ENCODE results near the gene ABCC1.
"Not testable (repeated sequence)": the region's sequence is repeated elsewhere in the genome, so short reads cannot be mapped to it uniquely, and the experiment has no call there.

Gene ABCC1

DNA sequence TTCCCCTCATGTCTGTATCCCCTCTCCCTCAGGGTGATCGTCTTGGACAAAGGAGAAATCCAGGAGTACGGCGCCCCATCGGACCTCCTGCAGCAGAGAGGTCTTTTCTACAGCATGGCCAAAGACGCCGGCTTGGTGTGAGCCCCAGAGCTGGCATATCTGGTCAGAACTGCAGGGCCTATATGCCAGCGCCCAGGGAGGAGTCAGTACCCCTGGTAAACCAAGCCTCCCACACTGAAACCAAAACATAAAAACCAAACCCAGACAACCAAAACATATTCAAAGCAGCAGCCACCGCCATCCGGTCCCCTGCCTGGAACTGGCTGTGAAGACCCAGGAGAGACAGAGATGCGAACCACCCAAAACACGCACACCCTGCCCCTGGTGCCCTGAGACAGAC lies 191.7 kb downstream of the ABCC1 start:
- no peak overlapping the region for H3K4me3 ChIP-seq (ENCODE audit: low read length)
- peaks cover 16% of the 10 kb centered on the region for H3K36me3 ChIP-seq (ENCODE audit: control insufficient read depth, insufficient read depth, low read length)
- H3K27ac ChIP-seq (ENCODE audit: low read depth, low read length) = no peak overlapping the region
- no peaks in the 10 kb centered on the region for H3K27me3 ChIP-seq (ENCODE audit: control insufficient read depth, insufficient read depth, low read length)
- no peak overlapping the region for H3K9ac ChIP-seq (ENCODE audit: low read length)
- no peaks in the 10 kb centered on the region for H3K4me1 ChIP-seq (ENCODE audit: control insufficient read depth, insufficient read depth, low read length)

DNA sequence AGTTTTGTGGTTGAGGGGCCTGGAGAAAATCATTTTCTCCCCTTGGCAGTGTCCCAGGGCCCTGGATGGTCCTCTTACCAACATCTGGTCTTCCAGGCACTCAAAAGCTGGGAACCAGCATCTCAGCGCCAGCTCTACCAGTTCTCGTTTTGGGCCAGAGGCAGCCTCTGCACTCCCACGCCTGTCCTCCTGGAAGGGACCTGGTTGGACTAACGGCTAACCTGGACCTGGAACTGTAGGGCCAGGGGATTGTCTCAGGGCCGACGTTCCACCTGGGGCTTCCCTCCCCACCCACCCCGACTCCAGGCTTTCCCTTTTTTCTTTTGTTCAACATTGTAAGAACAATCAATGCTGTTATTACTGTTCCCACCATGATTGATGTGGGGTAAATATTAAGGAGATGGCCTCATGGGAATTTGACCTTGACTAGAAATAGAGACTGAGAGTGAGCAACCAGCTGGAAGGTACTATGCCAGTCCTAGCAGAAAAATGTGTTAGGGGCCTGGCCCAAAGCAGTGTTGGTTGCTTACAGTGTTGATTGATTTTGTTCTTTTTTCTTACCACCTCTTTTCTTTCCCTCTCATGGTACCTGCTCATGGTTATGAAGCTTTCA lies 192.5 kb downstream of the ABCC1 start:
- Histone ChIP-seq H3K27ac (ENCODE audit: low read depth, low read length) (no peak overlapping the region), H3K9ac (ENCODE audit: low read length) (no peak overlapping the region), H3K4me3 (ENCODE audit: low read length) (no peak overlapping the region), H3K36me3 (ENCODE audit: control insufficient read depth, insufficient read depth, low read length) (peaks cover 8% of the 10 kb centered on the region), H3K4me1 (ENCODE audit: control insufficient read depth, insufficient read depth, low read length) (no peaks in the 10 kb centered on the region), H3K27me3 (ENCODE audit: control insufficient read depth, insufficient read depth, low read length) (no peaks in the 10 kb centered on the region)

DNA sequence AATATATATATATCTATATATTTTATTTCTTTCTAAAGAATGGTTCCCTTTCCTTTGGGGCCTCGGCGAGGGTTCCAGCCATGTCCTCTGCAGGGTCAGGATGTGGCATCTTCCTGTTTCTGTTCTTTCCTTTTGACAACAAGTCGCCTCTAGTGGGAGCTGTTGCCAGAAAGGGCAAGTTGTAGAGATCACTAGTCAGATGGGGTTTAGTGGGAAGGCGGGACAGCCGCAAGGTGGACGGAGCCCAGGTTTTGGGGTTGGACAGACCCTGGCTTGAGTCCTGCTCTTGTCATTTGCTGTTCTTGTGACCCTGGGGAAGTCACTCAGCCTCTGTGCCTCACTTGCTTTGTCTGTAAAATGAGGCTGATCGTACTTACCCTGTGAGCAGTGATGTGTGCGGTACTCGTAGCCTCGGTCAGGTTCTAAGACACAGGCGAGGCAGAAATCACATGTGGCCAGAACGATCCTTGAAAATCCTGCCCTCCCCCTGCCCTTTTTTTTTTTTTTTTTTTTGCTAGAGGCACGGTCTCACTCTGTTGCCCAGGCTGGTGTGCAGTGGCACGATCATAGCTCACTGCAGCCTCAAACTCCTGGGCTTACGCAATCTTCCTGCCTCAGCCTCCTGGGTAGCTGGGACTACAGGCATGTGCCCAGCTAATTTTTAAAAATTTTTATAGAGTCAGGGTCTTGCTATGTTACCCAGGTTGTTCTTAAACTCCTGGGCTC lies 193.8 kb downstream of the ABCC1 start:
- Histone ChIP-seq H3K36me3 (ENCODE audit: control insufficient read depth, insufficient read depth, low read length) (peaks cover 5% of the 10 kb centered on the region), H3K4me1 (ENCODE audit: control insufficient read depth, insufficient read depth, low read length) (no peaks in the 10 kb centered on the region), H3K27ac (ENCODE audit: low read depth, low read length) (no peak overlapping the region), H3K9ac (ENCODE audit: low read length) (no peak overlapping the region), H3K27me3 (ENCODE audit: control insufficient read depth, insufficient read depth, low read length) (no peaks in the 10 kb centered on the region), H3K4me3 (ENCODE audit: low read length) (no peak overlapping the region)

DNA sequence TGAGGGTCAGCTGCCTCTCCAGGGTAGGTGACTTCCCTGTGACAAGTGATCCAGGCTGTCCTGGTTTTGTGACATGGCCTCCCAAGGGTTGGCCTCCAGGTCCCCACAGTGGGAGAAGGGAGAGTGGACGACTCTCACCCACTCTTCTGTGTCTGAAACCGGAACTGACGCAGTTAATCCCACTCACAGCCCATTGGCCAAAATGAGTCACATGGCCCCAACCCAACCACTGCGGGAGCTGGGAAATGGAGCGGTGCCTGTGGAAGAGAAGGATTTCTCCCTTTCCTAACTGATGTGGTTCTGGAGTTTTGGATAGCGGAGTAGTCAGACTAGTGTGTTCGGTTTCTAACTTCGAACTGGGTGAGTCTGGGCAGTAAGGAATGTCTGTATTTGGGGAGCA lies 194.5 kb downstream of the ABCC1 start:
- no peaks in the 10 kb centered on the region for H3K36me3 ChIP-seq (ENCODE audit: control insufficient read depth, insufficient read depth, low read length)
- H3K9ac ChIP-seq (ENCODE audit: low read length) = no peak overlapping the region
- no peak overlapping the region for H3K4me3 ChIP-seq (ENCODE audit: low read length)
- H3K4me1 ChIP-seq (ENCODE audit: control insufficient read depth, insufficient read depth, low read length) = peaks cover 3% of the 10 kb centered on the region
- no peaks in the 10 kb centered on the region for H3K27me3 ChIP-seq (ENCODE audit: control insufficient read depth, insufficient read depth, low read length)
- no peak overlapping the region for H3K27ac ChIP-seq (ENCODE audit: low read depth, low read length)

DNA sequence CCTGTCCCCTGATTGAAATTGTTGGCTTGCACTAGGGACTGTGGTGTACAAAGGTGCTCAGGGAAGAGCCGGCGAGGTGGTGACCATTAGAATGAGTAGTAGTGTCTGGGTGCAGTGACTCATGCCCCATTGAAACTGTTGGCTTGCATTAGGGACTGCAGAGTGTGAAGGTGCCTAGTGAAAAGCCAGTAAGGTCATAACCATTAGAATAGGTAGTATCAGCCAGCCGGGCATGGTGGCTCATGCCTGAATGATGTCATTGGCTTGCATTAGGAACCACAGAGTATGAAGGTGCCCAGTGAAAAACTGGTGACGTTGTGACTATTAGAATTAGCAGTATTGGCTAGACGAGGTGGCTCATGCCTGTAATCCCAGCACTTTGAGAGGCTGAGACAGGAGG lies 195.0 kb downstream of the ABCC1 start:
- Histone ChIP-seq H3K4me1 (ENCODE audit: control insufficient read depth, insufficient read depth, low read length) (peaks cover 7% of the 10 kb centered on the region), H3K27me3 (ENCODE audit: control insufficient read depth, insufficient read depth, low read length) (no peaks in the 10 kb centered on the region), H3K4me3 (ENCODE audit: low read length) (no peak overlapping the region), H3K36me3 (ENCODE audit: control insufficient read depth, insufficient read depth, low read length) (no peaks in the 10 kb centered on the region), H3K27ac (ENCODE audit: low read depth, low read length) (no peak overlapping the region), H3K9ac (ENCODE audit: low read length) (no peak overlapping the region)

DNA sequence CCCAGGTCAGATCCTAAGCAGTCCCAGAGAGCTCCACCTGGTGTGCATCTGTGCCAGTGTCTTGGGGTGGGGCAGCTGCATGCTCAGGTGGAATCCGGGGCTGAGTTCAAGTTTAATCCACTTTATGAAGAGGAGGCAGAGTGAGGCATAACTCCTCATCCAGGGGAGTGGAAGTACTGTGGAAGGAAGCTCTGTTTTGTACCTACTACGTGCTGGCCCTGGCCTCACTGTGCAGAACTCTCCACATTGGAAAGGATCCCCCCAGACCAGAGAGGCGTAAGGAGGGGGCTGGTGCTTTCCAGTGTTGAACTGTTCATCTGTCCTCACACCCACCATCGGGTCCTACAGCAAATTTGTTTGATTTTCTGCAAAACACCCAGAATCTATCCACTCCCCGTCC lies 195.9 kb downstream of the ABCC1 start:
- Histone ChIP-seq H3K36me3 (ENCODE audit: control insufficient read depth, insufficient read depth, low read length) (no peaks in the 10 kb centered on the region), H3K4me1 (ENCODE audit: control insufficient read depth, insufficient read depth, low read length) (peaks cover 12% of the 10 kb centered on the region), H3K27ac (ENCODE audit: low read depth, low read length) (no peak overlapping the region), H3K27me3 (ENCODE audit: control insufficient read depth, insufficient read depth, low read length) (no peaks in the 10 kb centered on the region), H3K9ac (ENCODE audit: low read length) (no peak overlapping the region), H3K4me3 (ENCODE audit: low read length) (no peak overlapping the region)

DNA sequence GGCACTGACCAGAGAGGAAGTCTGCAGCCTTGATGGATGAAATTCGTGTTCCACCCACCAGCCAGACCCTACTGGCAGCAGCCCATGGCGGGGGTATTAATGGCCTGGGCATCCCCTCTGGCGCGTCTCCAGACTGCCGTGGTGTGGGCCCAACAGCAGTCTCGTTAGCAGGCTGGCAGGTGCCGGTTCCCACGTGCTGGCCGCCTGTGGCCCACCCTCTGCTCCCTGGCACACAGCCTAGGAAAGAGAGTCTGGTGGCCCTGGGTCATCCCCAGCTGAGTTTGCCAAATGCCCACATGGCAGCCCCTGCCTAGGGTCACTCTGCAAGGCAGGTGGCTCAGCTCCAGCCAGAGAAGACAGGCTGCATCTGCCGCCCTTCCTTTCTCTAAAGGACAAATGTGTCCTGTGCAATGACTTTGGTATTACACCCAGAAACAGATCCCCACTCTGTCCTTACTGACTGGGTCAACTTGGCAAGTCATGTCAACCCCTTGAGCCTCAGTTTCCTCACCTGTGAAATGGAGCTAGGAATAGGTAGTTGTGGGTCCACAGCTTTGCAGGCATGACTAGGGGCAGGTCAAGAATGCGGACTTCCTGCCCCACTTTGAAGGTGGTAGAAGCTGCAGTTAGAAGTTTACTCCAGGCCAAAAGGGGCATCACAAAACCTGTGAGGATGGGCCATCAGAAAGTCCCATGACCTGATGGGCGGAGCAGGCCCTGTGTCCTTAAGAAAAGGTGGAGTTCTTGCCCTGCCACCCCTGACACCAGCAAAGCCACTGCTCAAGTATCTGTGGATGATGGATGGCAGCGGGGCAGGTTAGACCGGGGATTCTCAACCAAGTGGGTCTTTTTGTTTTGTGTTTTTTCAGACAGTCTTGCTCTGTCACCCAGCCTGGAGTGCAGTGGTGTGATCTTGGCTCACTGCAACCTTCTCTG lies 197.2 kb downstream of the ABCC1 start:
- no peak overlapping the region for H3K27ac ChIP-seq (ENCODE audit: low read depth, low read length)
- H3K27me3 ChIP-seq (ENCODE audit: control insufficient read depth, insufficient read depth, low read length) = no peaks in the 10 kb centered on the region
- no peak overlapping the region for H3K9ac ChIP-seq (ENCODE audit: low read length)
- H3K4me1 ChIP-seq (ENCODE audit: control insufficient read depth, insufficient read depth, low read length) = peaks cover 24% of the 10 kb centered on the region
- H3K36me3 ChIP-seq (ENCODE audit: control insufficient read depth, insufficient read depth, low read length) = no peaks in the 10 kb centered on the region
- H3K4me3 ChIP-seq (ENCODE audit: low read length) = no peak overlapping the region

DNA sequence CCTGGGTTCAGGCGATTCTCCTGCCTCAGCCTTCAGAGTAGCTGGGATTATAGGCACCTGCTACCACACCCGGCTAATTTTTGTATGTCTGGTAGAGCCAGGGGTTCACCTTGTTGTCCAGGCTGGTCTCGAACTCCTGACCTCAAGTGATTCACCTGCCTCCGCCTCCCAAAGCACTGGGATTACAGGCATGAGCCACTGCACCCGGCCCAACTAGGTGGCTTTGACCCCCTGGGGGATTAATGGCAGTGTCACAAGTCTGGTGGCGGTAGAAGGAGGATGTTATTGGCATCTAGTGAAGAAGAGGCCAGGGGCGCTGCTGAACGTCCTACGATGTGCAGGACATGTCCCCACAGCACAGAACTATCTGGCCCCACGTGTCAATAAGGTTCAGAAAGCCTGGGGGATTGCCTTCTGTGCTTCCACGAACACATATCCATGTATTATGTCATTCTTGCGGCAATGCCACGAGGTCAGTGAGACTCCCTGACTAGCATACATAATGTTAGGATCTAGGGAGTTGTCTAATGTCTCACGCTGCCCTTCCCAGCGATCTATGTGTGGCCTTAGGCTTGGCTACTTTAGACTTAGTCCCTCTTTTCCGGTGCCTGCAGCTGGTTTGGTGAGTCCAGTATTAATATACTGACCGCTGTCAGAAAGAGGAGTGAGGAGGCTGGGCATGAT lies 198.0 kb downstream of the ABCC1 start:
- Histone ChIP-seq H3K4me3 (ENCODE audit: low read length) (no peak overlapping the region), H3K36me3 (ENCODE audit: control insufficient read depth, insufficient read depth, low read length) (no peaks in the 10 kb centered on the region), H3K4me1 (ENCODE audit: control insufficient read depth, insufficient read depth, low read length) (peaks cover 24% of the 10 kb centered on the region), H3K27me3 (ENCODE audit: control insufficient read depth, insufficient read depth, low read length) (no peaks in the 10 kb centered on the region), H3K27ac (ENCODE audit: low read depth, low read length) (no peak overlapping the region), H3K9ac (ENCODE audit: low read length) (no peak overlapping the region)

DNA sequence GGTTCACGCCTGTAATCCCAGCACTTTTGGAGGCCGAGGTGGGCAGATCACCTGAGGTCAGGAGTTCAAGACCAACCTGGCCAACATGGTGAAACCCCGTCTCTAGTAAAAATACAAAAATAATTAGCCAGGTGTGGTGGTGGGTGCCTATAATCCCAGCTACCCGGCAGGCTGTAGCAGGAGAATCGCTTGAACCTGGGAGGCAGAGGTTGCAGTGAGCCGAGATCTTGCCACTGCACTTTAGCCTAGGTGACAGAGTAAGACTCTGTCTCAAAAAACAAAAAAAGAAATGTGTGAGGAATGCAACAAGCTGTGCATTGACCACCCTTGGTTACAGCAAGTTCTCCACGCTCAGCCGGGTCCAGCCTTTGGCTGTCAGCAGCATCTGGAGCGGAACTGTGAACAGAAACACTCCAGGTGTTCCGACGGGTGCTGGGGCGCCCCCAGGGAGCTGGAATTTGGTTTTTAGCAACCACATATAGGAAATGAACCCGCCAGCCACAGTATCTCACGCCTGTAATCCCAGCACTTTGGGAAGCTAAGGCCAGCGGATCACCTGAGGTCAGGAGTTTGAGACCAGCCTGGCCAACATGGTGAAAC lies 198.7 kb downstream of the ABCC1 start:
- H3K4me1 ChIP-seq (ENCODE audit: control insufficient read depth, insufficient read depth, low read length) = peaks cover 24% of the 10 kb centered on the region
- not testable (repeated sequence) for H3K27me3 ChIP-seq (ENCODE audit: control insufficient read depth, insufficient read depth, low read length); H3K9ac ChIP-seq (ENCODE audit: low read length); H3K4me3 ChIP-seq (ENCODE audit: low read length); H3K27ac ChIP-seq (ENCODE audit: low read depth, low read length); H3K36me3 ChIP-seq (ENCODE audit: control insufficient read depth, insufficient read depth, low read length)

DNA sequence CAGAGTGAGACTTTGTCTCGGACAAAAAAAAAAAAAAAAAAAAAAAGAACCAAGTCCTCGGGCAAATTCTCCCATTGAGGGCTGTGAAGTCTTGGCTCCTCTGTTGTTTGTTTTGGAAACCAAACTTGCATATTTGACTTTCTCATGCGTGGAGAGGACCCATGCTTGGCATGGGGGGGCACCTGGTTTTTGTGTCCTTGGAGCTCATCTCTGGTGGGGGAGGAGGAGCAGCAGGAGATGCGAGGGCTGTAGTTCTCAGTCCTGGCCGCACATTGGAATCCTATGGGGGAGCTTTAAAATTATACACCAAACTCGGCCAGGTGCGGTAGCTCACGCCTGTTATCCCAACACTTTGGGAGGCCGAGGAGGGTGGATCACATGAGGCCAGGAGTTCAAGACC lies 199.3 kb downstream of the ABCC1 start:
- Histone ChIP-seq H3K27me3 (ENCODE audit: control insufficient read depth, insufficient read depth, low read length) (no peaks in the 10 kb centered on the region), H3K4me1 (ENCODE audit: control insufficient read depth, insufficient read depth, low read length) (peaks cover 24% of the 10 kb centered on the region), H3K27ac (ENCODE audit: low read depth, low read length) (peak overlapping the region; percentile 92), H3K4me3 (ENCODE audit: low read length) (no peak overlapping the region), H3K9ac (ENCODE audit: low read length) (no peak overlapping the region), H3K36me3 (ENCODE audit: control insufficient read depth, insufficient read depth, low read length) (no peaks in the 10 kb centered on the region)

DNA sequence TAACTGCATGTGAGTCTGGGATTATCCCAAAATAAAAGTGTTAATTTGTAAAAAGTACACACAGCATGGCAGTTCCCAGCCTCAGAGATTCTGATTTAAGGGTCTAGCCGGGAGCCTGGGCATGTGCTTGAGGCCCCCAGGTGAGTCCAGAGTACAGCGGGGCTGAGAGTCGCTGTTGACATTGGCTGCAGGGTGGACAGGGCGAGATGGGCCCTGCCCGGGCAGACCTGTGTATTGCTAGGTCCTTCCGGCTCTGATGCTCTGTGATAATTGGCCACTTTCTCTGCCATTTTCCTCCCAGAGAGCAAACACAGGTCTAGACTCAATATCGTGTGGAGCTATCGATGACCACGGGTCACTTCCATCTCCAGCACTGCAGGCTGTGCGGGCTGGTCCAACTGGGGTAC lies 200.3 kb downstream of the ABCC1 start:
- Histone ChIP-seq H3K36me3 (ENCODE audit: control insufficient read depth, insufficient read depth, low read length) (no peaks in the 10 kb centered on the region), H3K4me1 (ENCODE audit: control insufficient read depth, insufficient read depth, low read length) (peaks cover 24% of the 10 kb centered on the region), H3K4me3 (ENCODE audit: low read length) (no peak overlapping the region), H3K27me3 (ENCODE audit: control insufficient read depth, insufficient read depth, low read length) (no peaks in the 10 kb centered on the region), H3K27ac (ENCODE audit: low read depth, low read length) (peak overlapping the region; percentile 92), H3K9ac (ENCODE audit: low read length) (no peak overlapping the region)
